GM23338 (cell line): Measurements from ENCODE around the gene CHCHD6. TPM values are rescaled to one million over a fixed set of nuclear protein-coding genes. Genes with fewer than 3 reads are reported as not detected.

ENCODE experiments used
- ATAC-seq: fragments of 200-7000 bp; cut with Tn5 transposase; 3 replicates; pipeline ENCODE4 v1.9.1; 2020
- DNase-seq: peaks from one replicate; pipeline ENCODE4 v3.0.0-alpha.2; 2015; ENCODE audit warnings: low spot score
- H2AFZ ChIP-seq: fragments of 200-600 bp; sonication (generic); 2 replicates; pipeline ENCODE4 v1.8.0; 2016; ENCODE audit warnings: antibody characterized with exemption, mild to moderate bottlenecking, moderate library complexity
- H3F3A ChIP-seq: fragments of 200-600 bp; sonication (generic); replicated peaks from 2 replicates; pipeline ENCODE4 v1.8.0; 2017; ENCODE audit warnings: antibody characterized with exemption, mixed run types, low read depth
- H3K27ac ChIP-seq: fragments of 200-600 bp; sonication (generic); 2 replicates; pipeline ENCODE4 v1.6.1; 2016; ENCODE audit warnings: low read depth
- H3K27me3 ChIP-seq: fragments of 200-600 bp; sonication (generic); 2 replicates; pipeline ENCODE4 v1.8.0; 2016; ENCODE audit warnings: mild to moderate bottlenecking, mixed run types, moderate library complexity; ENCODE audit not compliant: insufficient read depth
- H3K36me3 ChIP-seq: fragments of 200-600 bp; sonication (generic); 2 replicates; pipeline ENCODE4 v1.8.0; 2016; ENCODE audit warnings: mild to moderate bottlenecking; ENCODE audit not compliant: insufficient read depth
- H3K4me1 ChIP-seq: fragments of 200-600 bp; sonication (generic); 2 replicates; pipeline ENCODE4 v1.8.0; 2016; ENCODE audit warnings: mild to moderate bottlenecking, moderate library complexity; ENCODE audit not compliant: insufficient read depth
- H3K4me2 ChIP-seq: fragments of 200-600 bp; sonication (generic); 2 replicates; pipeline ENCODE4 v1.7.1; 2017; ENCODE audit warnings: mixed run types
- H3K4me3 ChIP-seq: fragments of 200-600 bp; sonication (generic); 2 replicates; pipeline ENCODE4 v1.6.1; 2016; ENCODE audit warnings: mixed run types
- H3K79me2 ChIP-seq: fragments of 200-600 bp; sonication (generic); replicated peaks from 2 replicates; pipeline ENCODE4 v1.8.0; 2017; ENCODE audit warnings: mild to moderate bottlenecking; ENCODE audit not compliant: insufficient read depth
- H3K9me2 ChIP-seq: fragments of 200-600 bp; sonication (generic); 2 replicates; pipeline ENCODE4 v1.8.0; 2017; ENCODE audit not compliant: insufficient read depth
- H4K20me1 ChIP-seq: fragments of 200-600 bp; sonication (generic); replicated peaks from 2 replicates; pipeline ENCODE4 v1.8.0; 2017; ENCODE audit warnings: mild to moderate bottlenecking; ENCODE audit not compliant: insufficient read depth
- H3K27ac Mint-ChIP-seq: 2 replicates; pipeline ENCODE4 v1.8.0; 2020; ENCODE audit warnings: inconsistent platforms, mild to moderate bottlenecking, moderate library complexity, mixed read lengths
- H3K27me3 Mint-ChIP-seq: 3 replicates; pipeline ENCODE4 v1.8.0; 2022; ENCODE audit warnings: low read depth, mild to moderate bottlenecking, moderate library complexity, mixed read lengths, inconsistent platforms; ENCODE audit not compliant: insufficient read depth, poor library complexity
- H3K36me3 Mint-ChIP-seq: 3 replicates; pipeline ENCODE4 v1.8.0; 2021; ENCODE audit warnings: low read depth, mild to moderate bottlenecking, inconsistent platforms, moderate library complexity, mixed read lengths
- H3K4me1 Mint-ChIP-seq: 3 replicates; pipeline ENCODE4 v1.8.0; 2020; ENCODE audit warnings: mild to moderate bottlenecking, inconsistent platforms, mixed read lengths
- H3K4me3 Mint-ChIP-seq: 3 replicates; pipeline ENCODE4 v1.8.0; 2021; ENCODE audit warnings: moderate library complexity, mild to moderate bottlenecking, inconsistent platforms, mixed read lengths
- H3K9me3 Mint-ChIP-seq: 3 replicates; pipeline ENCODE4 v1.8.0; 2020; ENCODE audit warnings: moderate library complexity, mild to moderate bottlenecking, inconsistent platforms, mixed read lengths
- CREB1 ChIP-seq: fragments of 250-450 bp; sonication (Bioruptor Pico); IDR thresholded peaks from 2 replicates; pipeline ENCODE4 v1.5.0; 2020; ENCODE audit warnings: low read depth, mild to moderate bottlenecking, moderate library complexity
- CTCF ChIP-seq, 2 experiments: fragments of 200-600 bp in 1 of 2; sonication (generic) in 1 of 2; conservative IDR thresholded peaks; 2 replicates each; pipeline versions ENCODE4 v1.5.1 to v1.6.1; 2016 to 2017; ENCODE audit warnings: antibody characterized with exemption in 2 of 2, low read depth in 2 of 2, mild to moderate bottlenecking in 2 of 2, moderate library complexity in 1 of 2
- ETS1 ChIP-seq: IDR thresholded peaks from 2 replicates; pipeline ENCODE4 v1.6.1; 2016; ENCODE audit warnings: antibody characterized with exemption
- EZH2 ChIP-seq: fragments of 200-600 bp; sonication (generic); IDR thresholded peaks from one replicate; pipeline ENCODE4 v1.8.0; 2017; ENCODE audit warnings: antibody characterized with exemption, mild to moderate bottlenecking, low read depth; ENCODE audit not compliant: unreplicated experiment
- EZH2phosphoT487 ChIP-seq: fragments of 200-600 bp; sonication (generic); IDR thresholded peaks from one replicate; pipeline ENCODE4 v1.8.1; 2018; ENCODE audit warnings: antibody characterized with exemption; ENCODE audit not compliant: unreplicated experiment
- JUNB ChIP-seq: IDR thresholded peaks from one replicate; pipeline ENCODE4 v1.6.1; 2016; ENCODE audit warnings: antibody characterized with exemption; ENCODE audit not compliant: unreplicated experiment
- NANOG ChIP-seq: IDR thresholded peaks from 2 replicates; pipeline ENCODE4 v1.6.1; 2016; ENCODE audit warnings: antibody characterized with exemption, borderline replicate concordance
- POLR2AphosphoS5 ChIP-seq: IDR thresholded peaks from 2 replicates; pipeline ENCODE4 v1.6.1; 2016; ENCODE audit warnings: antibody characterized with exemption, low read depth
- REST ChIP-seq: IDR thresholded peaks from one replicate; pipeline ENCODE4 v1.6.1; 2018; ENCODE audit warnings: antibody characterized with exemption; ENCODE audit not compliant: unreplicated experiment
- STAT1 ChIP-seq: IDR thresholded peaks from one replicate; pipeline ENCODE4 v1.6.1; 2016; ENCODE audit warnings: antibody characterized with exemption; ENCODE audit not compliant: unreplicated experiment
- ZNF114 ChIP-seq: fragments of 250-450 bp; sonication (Bioruptor Pico); IDR thresholded peaks from 2 replicates; pipeline ENCODE4 v1.5.0; 2020; ENCODE audit warnings: mild to moderate bottlenecking, moderate library complexity
- ZNF331 ChIP-seq: fragments of 250-450 bp; sonication (Bioruptor Pico); IDR thresholded peaks from 2 replicates; pipeline ENCODE4 v1.5.0; 2020; ENCODE audit warnings: low read depth, mild to moderate bottlenecking, moderate library complexity
- ZNF462 ChIP-seq: fragments of 250-450 bp; sonication (Bioruptor Pico); IDR thresholded peaks from 2 replicates; pipeline ENCODE4 v1.5.0; 2020; ENCODE audit warnings: mild to moderate bottlenecking, moderate library complexity
- polyA plus RNA-seq: library from polyadenylated mRNA; unstranded; fragments of >200 nt; fragmentation: Nextera tagmentation; extraction: Ambion mirVana; gene quantifications from 2 replicates; pipeline ENCODE4 v1.2.1, GENCODE V29; 2016
- total RNA-seq: library from RNA; depleted of rRNA; stranded (reverse); fragments of >200 nt; shearing (Covaris generic); gene quantifications from 2 replicates; pipeline ENCODE4 v1.2.3, GENCODE V29; 2014

CHCHD6 gene
- total and polyA plus RNA-seq, 2 experiments from 2014 or later: 28.8 to 43.0 TPM

- no peaks in the 10 kb centered on the region for H3K27me3 ChIP-seq
- Mint-ChIP-seq H3K27me3 (peaks cover 2% of the 10 kb centered on the region), H3K36me3 (no peaks in the 10 kb centered on the region; the same call in 2 of the 3 replicates)
Measured at GRCh38 chr3:126663257-126663656, 40.8 kb upstream of the CHCHD6 start.

More at GRCh38 chr3:126663257-126663656, 40.8 kb upstream of the CHCHD6 start:
- TF ChIP-seq CTCF (conservative IDR thresholded peaks at IDR 0.05; ENCODE audit: low read depth in 2 of 2): no peak
- no peak for TF ChIP-seq EZH2phosphoT487
- no peak for TF ChIP-seq ZNF114
- no peak for TF ChIP-seq REST
- TF ChIP-seq NANOG: no peak
- TF ChIP-seq POLR2AphosphoS5: no peak
- TF ChIP-seq ETS1: no peak
- no peak for TF ChIP-seq ZNF331 (CRISPR knock-in tag)
- TF ChIP-seq EZH2: no peak
- no peak for TF ChIP-seq ZNF462 (CRISPR knock-in tag)
- no peak for TF ChIP-seq CREB1 (CRISPR knock-in tag)
- no peak for TF ChIP-seq JUNB
- no peak for TF ChIP-seq STAT1
- Mint-ChIP-seq H3K4me1 (peaks cover 8% of the 10 kb centered on the region; the same call in 2 of the 3 replicates), H3K9me3 (peaks cover 8% of the 10 kb centered on the region; the same call in 1 of the 3 replicates), H3K27ac (no peak overlapping the region), H3K4me3 (no peak overlapping the region)
- H4K20me1 ChIP-seq: no peaks in the 10 kb centered on the region
- no peak overlapping the region for H3K4me3 ChIP-seq
- H3K27ac ChIP-seq: no peak overlapping the region
- no peaks in the 10 kb centered on the region for H3K9me2 ChIP-seq
- no peaks in the 10 kb centered on the region for H3K79me2 ChIP-seq
- no peak overlapping the region for H3K4me2 ChIP-seq
- H3K4me1 ChIP-seq: no peaks in the 10 kb centered on the region
- no peak for ATAC-seq
- no peaks in the 10 kb centered on the region for H3K36me3 ChIP-seq
- no peaks in the 10 kb centered on the region for H3F3A ChIP-seq
- H2AFZ ChIP-seq: no peak overlapping the region
- no peak for DNase-seq
